Right cardiac atrium (tissue), 5 donors: ENCODE measurements around the gene ST8SIA6. TPM values are rescaled to one million over a fixed set of nuclear protein-coding genes. Genes with fewer than 3 reads are reported as not detected.

Experiments used
- ATAC-seq, 2 donors: fragments of 200-7000 bp; cut with Tn5 transposase; one replicate each; pipeline versions ENCODE4 v1.8.0 to v1.9.1; 2020; ENCODE audit warnings: moderate library complexity in 2 of 2, mild to moderate bottlenecking in 1 of 2
- DNase-seq, 3 donors: peaks; one replicate each; pipeline ENCODE4 v3.0.0-alpha.2; 2020
- H3K27ac ChIP-seq: one replicate; pipeline ENCODE4 v1.5.1; 2013; ENCODE audit warnings: mild to moderate bottlenecking, low read length, control low read depth, moderate library complexity
- H3K27me3 ChIP-seq: one replicate; pipeline ENCODE4 v1.6.1; 2013; ENCODE audit not compliant: control insufficient read depth, insufficient read depth
- H3K4me1 ChIP-seq: one replicate; pipeline ENCODE4 v1.6.1; 2013; ENCODE audit warnings: low read length; ENCODE audit not compliant: control insufficient read depth, insufficient read depth
- H3K4me3 ChIP-seq: one replicate; pipeline ENCODE4 v1.5.1; 2013; ENCODE audit warnings: low read length, control low read depth
- H3K9me3 ChIP-seq: one replicate; pipeline ENCODE4 v1.6.1; 2013; ENCODE audit warnings: low read length; ENCODE audit not compliant: control insufficient read depth
- WGBS: extraction: QIAGEN DNeasy Blood & Tissue Kit; methylation state at CpG from one replicate; pipeline ENCODE4 v1.1.7; 2013; 5-methylcytosine and 5-hydroxymethylcytosine counted together
- intact Hi-C, 4 donors: fragments of 100-400 bp; cut with DNase I; formaldehyde crosslinking; loops; one replicate each; pipeline versions ENCODE4 v1.11.0 to v1.14.0; 2022 to 2023
- polyA plus RNA-seq: library from polyadenylated mRNA; stranded (reverse); fragments of 200-250 nt; gene quantifications from one replicate; pipeline ENCODE4 v1.2.3, GENCODE V29; 2013
- total RNA-seq, 4 donors: library from RNA; stranded (reverse); fragmentation: NEBNext Ultra II Directional; extraction: Animal tissue kit (Norgen Biotek cat#: 25700); gene quantifications; one replicate each; pipeline ENCODE4 v1.2.1, GENCODE V29; 2021
- donor health status: healthy with polysubstance abuse.
- donor health status: DM: no; HTN: yes; CAD: no.
- donor health status: DM: no; HTN: no; CAD: no.
- donor health status: DM: no; HTN: yes; CAD: no; lungs with severe emphysema.
- donor health status: DM: yes; HTN: yes; CAD: no.

The ST8SIA6 gene
- total and polyA plus RNA-seq, 5 donors: 1.7 to 20.0 (median 10.9) TPM

DNA sequence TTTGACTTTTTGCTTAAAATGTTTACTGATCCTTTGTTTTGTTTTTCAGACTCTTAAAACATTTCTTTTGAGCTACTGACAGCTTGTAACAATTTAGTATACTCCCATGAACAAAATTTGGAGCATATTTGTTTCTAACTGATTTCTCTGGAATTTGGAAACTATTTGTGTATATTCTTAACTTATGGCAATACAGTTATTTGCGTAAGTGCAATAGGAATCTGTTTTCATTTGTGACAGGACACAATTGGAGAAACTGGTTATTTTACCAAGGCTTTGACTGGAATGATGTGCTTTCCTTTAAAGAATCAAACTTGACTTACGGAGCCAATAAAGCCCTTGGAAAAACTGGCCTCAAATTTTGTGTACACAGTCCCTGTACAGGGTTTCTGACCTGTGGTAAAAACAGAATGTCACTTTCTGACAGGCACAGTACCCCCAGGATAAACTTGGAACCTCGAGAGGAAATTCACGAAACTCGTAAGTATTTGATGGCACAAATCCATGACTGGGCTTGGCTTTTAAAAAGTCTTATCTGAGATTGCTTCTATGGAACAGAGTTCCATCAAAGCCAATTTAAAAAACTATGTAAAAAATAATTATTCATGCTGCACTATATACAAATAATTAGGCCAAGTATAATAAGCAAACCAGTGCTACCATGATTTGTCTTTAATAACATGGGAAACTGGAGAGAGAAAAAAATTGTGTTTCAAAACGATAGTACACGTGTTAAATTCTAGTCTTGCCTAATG is 70.4 kb downstream of the ST8SIA6 start:
- Histone ChIP-seq H3K4me3 (no peak overlapping the region), H3K27ac (no peak overlapping the region), H3K9me3 (no peaks in the 10 kb centered on the region), H3K4me1 (peaks cover 2% of the 10 kb centered on the region), H3K27me3 (no peaks in the 10 kb centered on the region)
- WGBS: 45% methylated on average over 7 of the region's 7 CpGs
- DNase-seq (no peak), ATAC-seq (peak; percentile 59 to 64)
- intact Hi-C loops: no loop called here

DNA sequence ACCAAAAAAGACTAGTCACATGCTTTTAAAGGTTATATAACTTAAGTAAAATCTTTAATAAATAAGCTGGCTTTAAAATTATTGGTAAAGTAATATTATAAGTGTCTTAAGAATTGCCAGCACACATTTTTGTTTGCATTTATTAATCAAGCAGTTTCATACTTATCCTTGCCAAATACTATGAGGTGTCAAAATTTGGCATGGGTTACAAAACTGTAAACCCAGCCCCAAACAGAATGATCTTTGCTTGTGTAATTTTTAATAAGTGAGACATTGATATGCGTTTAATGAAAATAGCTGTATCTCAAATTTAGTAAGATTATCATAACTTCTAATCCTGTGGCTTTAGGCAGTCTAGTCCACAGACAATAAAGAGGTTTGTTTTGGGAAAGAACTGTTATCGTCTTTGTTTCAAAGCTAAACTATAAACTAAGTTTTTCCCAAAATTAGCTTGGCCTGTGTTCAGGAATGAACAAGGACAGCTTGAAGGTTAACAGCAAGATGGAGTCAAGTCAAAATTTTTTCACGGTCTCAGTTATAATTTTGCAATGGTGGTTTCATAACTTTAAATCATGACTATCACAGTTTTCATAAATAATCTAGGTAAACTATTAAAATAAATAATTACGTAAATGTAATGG is 72.8 kb downstream of the ST8SIA6 start:
- H3K4me1 ChIP-seq: peaks cover 2% of the 10 kb centered on the region
- no peaks in the 10 kb centered on the region for H3K27me3 ChIP-seq
- H3K9me3 ChIP-seq: no peaks in the 10 kb centered on the region
- DNase-seq (no peak), ATAC-seq (peak; percentile 38 to 72)
- 63% methylated on average over 4 of the region's 4 CpGs for WGBS
- no peak overlapping the region for H3K4me3 ChIP-seq
- intact Hi-C loops: no loop called here
- no peak overlapping the region for H3K27ac ChIP-seq

DNA sequence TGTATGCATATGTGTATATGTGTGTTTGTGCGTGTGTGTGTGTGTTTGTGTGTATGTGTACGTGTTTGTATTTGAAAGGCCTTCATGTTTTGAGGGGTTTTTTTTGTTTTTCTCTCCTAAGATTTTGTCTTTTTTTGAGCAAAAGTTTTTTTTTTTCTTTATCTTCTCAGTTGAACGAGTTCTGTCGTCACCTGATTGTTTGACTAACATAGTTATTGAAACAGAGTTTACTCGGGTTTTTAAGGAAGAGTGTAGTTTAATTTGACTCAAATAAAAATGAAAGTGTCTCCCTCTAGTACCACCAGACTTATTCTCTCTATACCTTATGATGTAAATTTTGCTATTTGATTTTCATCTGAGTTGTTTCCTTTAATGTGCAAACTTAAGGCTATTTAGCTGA is 73.5 kb downstream of the ST8SIA6 start:
- intact Hi-C loops: no loop called here
- no peak for DNase-seq
- H3K27ac ChIP-seq: no peak overlapping the region

DNA sequence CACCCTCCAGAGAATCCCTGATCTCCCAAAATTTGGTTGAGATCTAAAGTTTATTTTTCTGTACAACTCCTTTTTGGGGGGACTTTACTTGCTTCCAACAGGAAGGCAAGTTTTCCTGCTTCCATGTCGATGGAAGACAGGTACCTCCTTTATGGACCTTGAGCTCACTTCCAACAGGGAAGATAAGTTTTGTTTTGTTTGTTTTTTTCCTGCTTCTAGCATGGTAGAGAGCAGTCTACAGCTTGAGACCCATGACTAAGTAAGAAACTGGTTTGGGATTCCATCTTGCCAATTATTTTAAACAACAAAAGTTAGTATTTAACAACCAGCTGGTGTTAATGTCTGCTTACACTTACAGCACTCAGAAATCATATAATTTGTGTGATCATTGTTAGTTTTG is 74.4 kb downstream of the ST8SIA6 start:
- intact Hi-C loops: no loop called here
- Histone ChIP-seq H3K4me1 (peaks cover 2% of the 10 kb centered on the region), H3K4me3 (no peak overlapping the region), H3K27ac (no peak overlapping the region), H3K9me3 (no peaks in the 10 kb centered on the region), H3K27me3 (no peaks in the 10 kb centered on the region)
- no peak for ATAC-seq
- DNase-seq: no peak
- 65% methylated on average over 1 of the region's 1 CpG for WGBS

More for the DNA sequence above, 73.5 kb downstream of the ST8SIA6 start:
- Histone ChIP-seq H3K4me3 (no peak overlapping the region), H3K27me3 (no peaks in the 10 kb centered on the region), H3K9me3 (no peaks in the 10 kb centered on the region), H3K4me1 (peaks cover 2% of the 10 kb centered on the region)
- 59% methylated on average over 5 of the region's 5 CpGs for WGBS
- no peak for ATAC-seq

DNA sequence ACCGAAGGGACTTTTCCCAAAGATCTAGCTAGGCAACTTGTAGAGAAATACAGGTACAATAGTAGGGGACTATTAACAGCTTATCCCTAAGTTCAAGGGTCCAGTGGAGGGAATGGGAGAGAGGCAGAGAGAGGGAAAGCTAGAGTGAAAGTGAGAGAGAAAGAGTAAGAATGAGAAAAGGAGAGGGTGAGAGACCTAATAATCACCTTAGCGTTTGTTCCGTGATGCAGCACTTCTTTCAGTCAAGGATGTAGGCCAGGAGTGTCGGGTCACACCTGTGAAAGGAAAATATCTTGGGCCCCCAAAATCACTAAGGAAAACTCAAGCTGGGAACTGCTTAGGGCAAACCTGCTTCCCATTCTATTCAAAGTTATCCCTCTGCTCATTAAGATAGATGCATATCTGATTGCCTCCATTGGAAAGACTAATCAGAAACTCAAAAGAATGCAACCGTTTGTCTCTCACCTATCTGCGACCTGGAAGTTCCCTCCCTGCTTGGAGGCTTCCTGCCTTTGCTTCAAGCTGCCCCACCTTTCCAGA is 75.2 kb downstream of the ST8SIA6 start:
- Histone ChIP-seq H3K4me3 (no peak overlapping the region), H3K27me3 (no peaks in the 10 kb centered on the region), H3K27ac (no peak overlapping the region), H3K9me3 (no peaks in the 10 kb centered on the region), H3K4me1 (no peaks in the 10 kb centered on the region)
- intact Hi-C loops: no loop called here
- ATAC-seq: no peak
- DNase-seq: no peak
- WGBS: 70% methylated on average over 6 of the region's 6 CpGs

DNA sequence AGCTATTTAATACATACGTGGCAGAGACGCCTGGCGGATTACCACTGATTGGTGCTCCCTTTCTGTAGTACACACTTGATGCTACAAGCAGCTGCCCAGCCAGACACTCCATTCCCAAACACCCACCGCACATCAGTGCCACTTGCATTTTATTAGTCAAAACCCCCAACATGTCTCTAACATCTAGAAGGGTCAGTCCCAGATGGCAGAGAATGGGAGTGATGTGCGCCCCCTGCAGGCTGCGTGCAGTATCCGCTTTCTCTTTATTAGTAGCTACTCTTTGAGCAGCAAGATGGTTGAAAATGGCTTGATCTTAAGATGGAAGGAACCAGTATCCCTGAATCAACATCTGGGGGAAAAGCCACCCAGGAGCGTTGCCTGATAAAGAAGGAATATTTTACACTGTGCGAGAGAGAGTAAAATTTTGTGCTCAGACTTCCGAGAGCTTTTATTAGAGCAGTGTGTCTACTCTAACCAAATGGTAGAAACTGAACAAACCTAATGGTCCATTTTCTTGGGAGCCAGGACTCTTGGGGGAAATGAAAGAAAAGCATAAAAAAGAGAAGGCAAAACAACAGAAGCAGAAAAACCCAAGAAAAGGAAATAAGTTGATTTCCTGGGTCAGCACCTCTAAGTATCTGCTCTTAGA is 78.3 kb downstream of the ST8SIA6 start:
- Histone ChIP-seq H3K9me3 (no peaks in the 10 kb centered on the region), H3K27ac (no peak overlapping the region), H3K27me3 (no peaks in the 10 kb centered on the region), H3K4me1 (no peaks in the 10 kb centered on the region), H3K4me3 (no peak overlapping the region)
- DNase-seq: no peak
- ATAC-seq: no peak
- intact Hi-C loops: no loop called here
- 75% methylated on average over 10 of the region's 10 CpGs for WGBS

DNA sequence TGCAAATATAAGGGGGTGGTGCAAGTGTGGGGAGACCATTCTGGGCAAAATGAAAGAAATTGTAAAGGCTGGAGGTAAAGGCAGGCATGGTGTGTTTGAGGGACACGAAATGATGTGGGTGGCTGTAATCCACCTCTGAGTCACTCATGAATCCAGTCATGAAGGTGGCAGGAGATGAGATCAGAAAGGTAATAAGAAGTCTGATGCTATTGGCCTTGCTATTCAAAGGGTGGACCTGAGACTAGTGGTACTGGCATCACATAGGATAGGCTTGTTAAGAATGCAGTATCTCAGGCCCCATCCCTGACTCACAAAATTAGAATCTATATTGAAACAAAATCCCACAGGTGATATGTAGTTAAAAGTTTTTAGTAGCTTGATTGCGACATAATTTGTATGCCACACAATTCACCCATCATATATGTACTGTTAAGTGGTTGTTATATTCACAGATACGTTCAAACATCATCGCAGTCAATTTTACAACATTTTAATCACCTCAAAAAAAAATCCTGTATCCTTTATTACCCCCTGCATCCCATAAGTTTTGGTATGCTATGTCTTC is 85.6 kb downstream of the ST8SIA6 start:
- 92% methylated on average over 4 of the region's 4 CpGs for WGBS
- Histone ChIP-seq H3K9me3 (no peaks in the 10 kb centered on the region), H3K27me3 (no peaks in the 10 kb centered on the region), H3K4me1 (no peaks in the 10 kb centered on the region), H3K4me3 (no peak overlapping the region), H3K27ac (no peak overlapping the region)
- intact Hi-C loops: no loop called here
- ATAC-seq: no peak
- DNase-seq: no peak

DNA sequence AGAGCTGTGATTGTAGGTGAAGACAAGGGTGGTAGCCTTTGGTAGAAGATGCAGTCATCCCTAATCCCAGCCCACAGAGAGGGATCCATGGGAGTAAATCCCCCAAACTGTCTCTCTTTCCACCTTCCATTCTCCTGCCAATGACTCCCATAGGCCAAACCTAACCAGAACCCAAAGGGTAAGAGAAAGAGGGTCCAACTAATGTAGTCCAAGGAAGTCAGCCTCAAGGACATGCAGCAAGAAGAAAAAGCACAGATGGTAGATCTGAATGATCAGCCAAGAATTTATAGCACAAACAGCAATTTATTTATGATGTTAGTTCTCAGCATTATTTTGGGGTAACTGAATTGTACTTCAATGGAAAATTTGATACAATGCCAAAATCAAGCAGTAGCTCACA is 87.7 kb downstream of the ST8SIA6 start:
- no peak overlapping the region for H3K27ac ChIP-seq
- ATAC-seq: no peak
- DNase-seq: no peak
- H3K4me1 ChIP-seq: no peaks in the 10 kb centered on the region
- H3K27me3 ChIP-seq: no peaks in the 10 kb centered on the region
- intact Hi-C loops: no loop called here
- H3K4me3 ChIP-seq: no peak overlapping the region
- H3K9me3 ChIP-seq: no peaks in the 10 kb centered on the region

DNA sequence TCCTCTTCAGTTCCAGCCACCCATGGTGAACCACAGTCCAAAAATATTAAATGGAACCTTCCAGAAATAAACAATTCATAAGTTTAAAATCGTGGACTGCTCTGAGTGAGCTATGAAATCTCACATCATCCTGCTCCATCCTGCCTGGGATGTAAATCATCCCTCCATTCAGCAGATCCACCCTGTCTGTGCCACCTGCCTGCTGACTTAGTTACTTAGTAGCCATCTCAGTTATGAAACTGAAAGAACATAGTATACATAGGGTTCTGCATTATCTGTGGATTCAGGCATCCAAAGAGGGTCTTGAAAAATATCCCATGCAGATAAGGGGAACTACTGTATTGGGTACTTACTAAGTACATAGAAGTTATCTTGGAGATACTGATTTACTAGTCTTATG is 89.0 kb downstream of the ST8SIA6 start:
- intact Hi-C loops: no loop called here
- no peaks in the 10 kb centered on the region for H3K27me3 ChIP-seq
- no peaks in the 10 kb centered on the region for H3K9me3 ChIP-seq
- 63% methylated on average over 1 of the region's 1 CpG for WGBS
- no peak overlapping the region for H3K27ac ChIP-seq
- DNase-seq (no peak), ATAC-seq (no peak)
- H3K4me1 ChIP-seq: no peaks in the 10 kb centered on the region
- no peak overlapping the region for H3K4me3 ChIP-seq

DNA sequence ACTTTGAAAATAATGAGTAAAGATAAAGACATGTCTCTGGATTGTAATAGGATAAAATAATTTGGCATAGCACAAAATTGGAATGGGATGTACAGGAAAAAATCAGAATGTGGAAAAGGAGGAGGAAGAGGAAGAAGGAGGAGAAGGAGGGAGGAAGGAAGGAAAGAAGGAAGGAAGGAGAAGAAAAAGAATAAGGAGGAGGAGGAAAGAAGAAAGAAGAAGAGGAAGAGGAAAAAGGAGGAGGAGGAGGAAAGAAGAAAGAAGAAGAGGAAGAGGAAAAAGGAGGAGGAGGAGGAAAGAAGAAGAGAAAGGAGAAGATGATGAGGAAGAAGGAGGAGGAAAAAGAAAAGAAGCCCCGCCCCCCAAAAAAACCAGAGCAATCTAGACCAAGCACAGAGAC is 95.9 kb downstream of the ST8SIA6 start:
- no peaks in the 10 kb centered on the region for H3K4me1 ChIP-seq
- DNase-seq (no peak), ATAC-seq (no peak)
- H3K27ac ChIP-seq: no peak overlapping the region
- no peaks in the 10 kb centered on the region for H3K27me3 ChIP-seq
- no peak overlapping the region for H3K4me3 ChIP-seq
- intact Hi-C loops: no loop called here
- no peaks in the 10 kb centered on the region for H3K9me3 ChIP-seq
- 49% methylated on average over 1 of the region's 1 CpG for WGBS

DNA sequence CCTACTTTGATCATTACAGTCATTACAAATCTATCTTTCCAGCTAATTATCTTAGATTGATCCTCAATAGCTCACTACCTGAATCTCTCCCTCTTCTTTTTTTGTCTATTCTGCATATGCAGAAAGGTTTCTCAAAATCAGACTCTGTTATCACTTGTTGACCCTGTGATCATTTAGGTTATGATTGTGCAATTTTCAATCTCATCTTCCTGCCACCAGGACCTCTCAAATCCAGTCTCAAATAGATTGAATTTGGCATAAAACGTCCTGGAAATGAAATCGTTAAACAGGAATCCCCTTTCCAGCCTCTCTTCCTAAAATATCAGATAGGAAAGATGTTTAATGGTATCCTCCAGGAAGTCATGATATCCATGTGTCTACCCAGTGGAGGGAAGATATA is 96.6 kb downstream of the ST8SIA6 start:
- intact Hi-C loops: no loop called here
- DNase-seq (no peak), ATAC-seq (no peak)
- WGBS: 80% methylated on average over 2 of the region's 2 CpGs
- no peaks in the 10 kb centered on the region for H3K9me3 ChIP-seq
- H3K4me1 ChIP-seq: no peaks in the 10 kb centered on the region
- H3K27me3 ChIP-seq: no peaks in the 10 kb centered on the region
- no peak overlapping the region for H3K27ac ChIP-seq
- H3K4me3 ChIP-seq: no peak overlapping the region
